GM23338 (cell line): ENCODE data around the gene CHRNA5. TPM values are rescaled to one million over a fixed set of nuclear protein-coding genes. Genes with fewer than 3 reads are reported as not detected.
A peak's percentile ranks its signal among the peaks of the same experiment; 100 is the strongest.

Source experiments
- ATAC-seq: fragments of 200-7000 bp; cut with Tn5 transposase; 3 replicates; pipeline ENCODE4 v1.9.1; 2020
- DNase-seq: peaks from one replicate; pipeline ENCODE4 v3.0.0-alpha.2; 2015; ENCODE audit warnings: low spot score
- H2AFZ ChIP-seq: fragments of 200-600 bp; sonication (generic); 2 replicates; pipeline ENCODE4 v1.8.0; 2016; ENCODE audit warnings: antibody characterized with exemption, mild to moderate bottlenecking, moderate library complexity
- H3F3A ChIP-seq: fragments of 200-600 bp; sonication (generic); replicated peaks from 2 replicates; pipeline ENCODE4 v1.8.0; 2017; ENCODE audit warnings: antibody characterized with exemption, mixed run types, low read depth
- H3K27ac ChIP-seq: fragments of 200-600 bp; sonication (generic); 2 replicates; pipeline ENCODE4 v1.6.1; 2016; ENCODE audit warnings: low read depth
- H3K27me3 ChIP-seq: fragments of 200-600 bp; sonication (generic); 2 replicates; pipeline ENCODE4 v1.8.0; 2016; ENCODE audit warnings: mild to moderate bottlenecking, mixed run types, moderate library complexity; ENCODE audit not compliant: insufficient read depth
- H3K36me3 ChIP-seq: fragments of 200-600 bp; sonication (generic); 2 replicates; pipeline ENCODE4 v1.8.0; 2016; ENCODE audit warnings: mild to moderate bottlenecking; ENCODE audit not compliant: insufficient read depth
- H3K4me1 ChIP-seq: fragments of 200-600 bp; sonication (generic); 2 replicates; pipeline ENCODE4 v1.8.0; 2016; ENCODE audit warnings: mild to moderate bottlenecking, moderate library complexity; ENCODE audit not compliant: insufficient read depth
- H3K4me2 ChIP-seq: fragments of 200-600 bp; sonication (generic); 2 replicates; pipeline ENCODE4 v1.7.1; 2017; ENCODE audit warnings: mixed run types
- H3K4me3 ChIP-seq: fragments of 200-600 bp; sonication (generic); 2 replicates; pipeline ENCODE4 v1.6.1; 2016; ENCODE audit warnings: mixed run types
- H3K79me2 ChIP-seq: fragments of 200-600 bp; sonication (generic); replicated peaks from 2 replicates; pipeline ENCODE4 v1.8.0; 2017; ENCODE audit warnings: mild to moderate bottlenecking; ENCODE audit not compliant: insufficient read depth
- H3K9me2 ChIP-seq: fragments of 200-600 bp; sonication (generic); 2 replicates; pipeline ENCODE4 v1.8.0; 2017; ENCODE audit not compliant: insufficient read depth
- H4K20me1 ChIP-seq: fragments of 200-600 bp; sonication (generic); replicated peaks from 2 replicates; pipeline ENCODE4 v1.8.0; 2017; ENCODE audit warnings: mild to moderate bottlenecking; ENCODE audit not compliant: insufficient read depth
- H3K27ac Mint-ChIP-seq: 2 replicates; pipeline ENCODE4 v1.8.0; 2020; ENCODE audit warnings: inconsistent platforms, mild to moderate bottlenecking, moderate library complexity, mixed read lengths
- H3K27me3 Mint-ChIP-seq: 3 replicates; pipeline ENCODE4 v1.8.0; 2022; ENCODE audit warnings: low read depth, mild to moderate bottlenecking, moderate library complexity, mixed read lengths, inconsistent platforms; ENCODE audit not compliant: insufficient read depth, poor library complexity
- H3K36me3 Mint-ChIP-seq: 3 replicates; pipeline ENCODE4 v1.8.0; 2021; ENCODE audit warnings: low read depth, mild to moderate bottlenecking, inconsistent platforms, moderate library complexity, mixed read lengths
- H3K4me1 Mint-ChIP-seq: 3 replicates; pipeline ENCODE4 v1.8.0; 2020; ENCODE audit warnings: mild to moderate bottlenecking, inconsistent platforms, mixed read lengths
- H3K4me3 Mint-ChIP-seq: 3 replicates; pipeline ENCODE4 v1.8.0; 2021; ENCODE audit warnings: moderate library complexity, mild to moderate bottlenecking, inconsistent platforms, mixed read lengths
- H3K9me3 Mint-ChIP-seq: 3 replicates; pipeline ENCODE4 v1.8.0; 2020; ENCODE audit warnings: moderate library complexity, mild to moderate bottlenecking, inconsistent platforms, mixed read lengths
- CREB1 ChIP-seq: fragments of 250-450 bp; sonication (Bioruptor Pico); IDR thresholded peaks from 2 replicates; pipeline ENCODE4 v1.5.0; 2020; ENCODE audit warnings: low read depth, mild to moderate bottlenecking, moderate library complexity
- EZH2 ChIP-seq: fragments of 200-600 bp; sonication (generic); IDR thresholded peaks from one replicate; pipeline ENCODE4 v1.8.0; 2017; ENCODE audit warnings: antibody characterized with exemption, mild to moderate bottlenecking, low read depth; ENCODE audit not compliant: unreplicated experiment
- EZH2phosphoT487 ChIP-seq: fragments of 200-600 bp; sonication (generic); IDR thresholded peaks from one replicate; pipeline ENCODE4 v1.8.1; 2018; ENCODE audit warnings: antibody characterized with exemption; ENCODE audit not compliant: unreplicated experiment
- JUNB ChIP-seq: IDR thresholded peaks from one replicate; pipeline ENCODE4 v1.6.1; 2016; ENCODE audit warnings: antibody characterized with exemption; ENCODE audit not compliant: unreplicated experiment
- NANOG ChIP-seq: IDR thresholded peaks from 2 replicates; pipeline ENCODE4 v1.6.1; 2016; ENCODE audit warnings: antibody characterized with exemption, borderline replicate concordance
- POLR2AphosphoS5 ChIP-seq: IDR thresholded peaks from 2 replicates; pipeline ENCODE4 v1.6.1; 2016; ENCODE audit warnings: antibody characterized with exemption, low read depth
- STAT1 ChIP-seq: IDR thresholded peaks from one replicate; pipeline ENCODE4 v1.6.1; 2016; ENCODE audit warnings: antibody characterized with exemption; ENCODE audit not compliant: unreplicated experiment
- ZNF114 ChIP-seq: fragments of 250-450 bp; sonication (Bioruptor Pico); IDR thresholded peaks from 2 replicates; pipeline ENCODE4 v1.5.0; 2020; ENCODE audit warnings: mild to moderate bottlenecking, moderate library complexity
- ZNF331 ChIP-seq: fragments of 250-450 bp; sonication (Bioruptor Pico); IDR thresholded peaks from 2 replicates; pipeline ENCODE4 v1.5.0; 2020; ENCODE audit warnings: low read depth, mild to moderate bottlenecking, moderate library complexity
- polyA plus RNA-seq: library from polyadenylated mRNA; unstranded; fragments of >200 nt; fragmentation: Nextera tagmentation; extraction: Ambion mirVana; gene quantifications from 2 replicates; pipeline ENCODE4 v1.2.1, GENCODE V29; 2016
- total RNA-seq: library from RNA; depleted of rRNA; stranded (reverse); fragments of >200 nt; shearing (Covaris generic); gene quantifications from 2 replicates; pipeline ENCODE4 v1.2.3, GENCODE V29; 2014
- TF ChIP-seq, protein P1 (sequence below): fragments of 250-450 bp; sonication (Bioruptor Pico); IDR thresholded peaks from 2 replicates; pipeline ENCODE4 v1.5.0; 2020; ENCODE audit warnings: mild to moderate bottlenecking, moderate library complexity
- TF ChIP-seq, protein P2 (sequence below), 2 experiments: fragments of 200-600 bp in 1 of 2; sonication (generic) in 1 of 2; conservative IDR thresholded peaks; 2 replicates each; pipeline versions ENCODE4 v1.5.1 to v1.6.1; 2016 to 2017; ENCODE audit warnings: antibody characterized with exemption in 2 of 2, low read depth in 2 of 2, mild to moderate bottlenecking in 2 of 2, moderate library complexity in 1 of 2
- TF ChIP-seq, protein P3 (sequence below): IDR thresholded peaks from 2 replicates; pipeline ENCODE4 v1.6.1; 2016; ENCODE audit warnings: antibody characterized with exemption
- TF ChIP-seq, protein P4 (sequence below): IDR thresholded peaks from one replicate; pipeline ENCODE4 v1.6.1; 2018; ENCODE audit warnings: antibody characterized with exemption; ENCODE audit not compliant: unreplicated experiment

The CHRNA5 gene
- total and polyA plus RNA-seq, 2 experiments from 2014 or later, result 19.6 to 23.3 TPM

DNA sequence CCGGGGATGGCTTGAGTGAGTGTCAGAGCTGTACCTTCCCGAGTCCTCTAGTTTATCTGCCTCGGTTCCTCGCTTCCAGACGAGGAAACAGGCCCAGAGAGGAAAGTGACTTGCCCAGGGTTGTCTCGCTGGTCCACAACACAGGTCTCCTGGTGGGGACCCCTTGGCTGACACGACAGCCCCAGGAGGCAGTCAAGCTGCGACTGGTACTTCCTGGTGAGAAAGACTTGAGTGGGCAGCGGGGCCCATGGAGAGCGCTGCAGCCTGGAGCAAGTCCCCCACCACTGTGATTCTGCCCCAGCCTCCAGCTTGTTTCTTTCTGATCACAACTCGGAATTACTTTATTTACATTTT lies 600 bp upstream of the CHRNA5 start:
- Histone ChIP-seq H2AFZ (peak overlapping the region; percentile 82; the same call in 1 of the 2 replicates), H3K27me3 (no peaks in the 10 kb centered on the region), H3K4me2 (peak overlapping the region; percentile 72), H3K27ac (no peak overlapping the region), H3K79me2 (peaks cover 34% of the 10 kb centered on the region), H3K4me1 (peaks cover 8% of the 10 kb centered on the region; the same call in 1 of the 2 replicates), H3K36me3 (no peaks in the 10 kb centered on the region), H3K9me2 (no peaks in the 10 kb centered on the region), H4K20me1 (no peaks in the 10 kb centered on the region; the same call in none of the 2 replicates), H3K4me3 (peak overlapping the region; percentile 62), H3F3A (peaks cover 7% of the 10 kb centered on the region; the same call in 1 of the 2 replicates)
- Mint-ChIP-seq H3K9me3 (no peaks in the 10 kb centered on the region), H3K36me3 (no peaks in the 10 kb centered on the region; the same call in 2 of the 3 replicates), H3K27ac (no peak overlapping the region), H3K4me1 (peaks cover 27% of the 10 kb centered on the region), H3K27me3 (peaks cover 5% of the 10 kb centered on the region), H3K4me3 (peak overlapping the region; percentile 91)
- no peak for DNase-seq
- no peak; the same call in 2 of the 3 replicates for ATAC-seq
- TF ChIP-seq NANOG (no peak), ZNF114 (no peak), EZH2 (no peak), CREB1 (no peak), EZH2phosphoT487 (no peak), ZNF331 (no peak), POLR2AphosphoS5 (no peak), STAT1 (no peak), JUNB (no peak)
- TF ChIP-seq, protein P1, sequence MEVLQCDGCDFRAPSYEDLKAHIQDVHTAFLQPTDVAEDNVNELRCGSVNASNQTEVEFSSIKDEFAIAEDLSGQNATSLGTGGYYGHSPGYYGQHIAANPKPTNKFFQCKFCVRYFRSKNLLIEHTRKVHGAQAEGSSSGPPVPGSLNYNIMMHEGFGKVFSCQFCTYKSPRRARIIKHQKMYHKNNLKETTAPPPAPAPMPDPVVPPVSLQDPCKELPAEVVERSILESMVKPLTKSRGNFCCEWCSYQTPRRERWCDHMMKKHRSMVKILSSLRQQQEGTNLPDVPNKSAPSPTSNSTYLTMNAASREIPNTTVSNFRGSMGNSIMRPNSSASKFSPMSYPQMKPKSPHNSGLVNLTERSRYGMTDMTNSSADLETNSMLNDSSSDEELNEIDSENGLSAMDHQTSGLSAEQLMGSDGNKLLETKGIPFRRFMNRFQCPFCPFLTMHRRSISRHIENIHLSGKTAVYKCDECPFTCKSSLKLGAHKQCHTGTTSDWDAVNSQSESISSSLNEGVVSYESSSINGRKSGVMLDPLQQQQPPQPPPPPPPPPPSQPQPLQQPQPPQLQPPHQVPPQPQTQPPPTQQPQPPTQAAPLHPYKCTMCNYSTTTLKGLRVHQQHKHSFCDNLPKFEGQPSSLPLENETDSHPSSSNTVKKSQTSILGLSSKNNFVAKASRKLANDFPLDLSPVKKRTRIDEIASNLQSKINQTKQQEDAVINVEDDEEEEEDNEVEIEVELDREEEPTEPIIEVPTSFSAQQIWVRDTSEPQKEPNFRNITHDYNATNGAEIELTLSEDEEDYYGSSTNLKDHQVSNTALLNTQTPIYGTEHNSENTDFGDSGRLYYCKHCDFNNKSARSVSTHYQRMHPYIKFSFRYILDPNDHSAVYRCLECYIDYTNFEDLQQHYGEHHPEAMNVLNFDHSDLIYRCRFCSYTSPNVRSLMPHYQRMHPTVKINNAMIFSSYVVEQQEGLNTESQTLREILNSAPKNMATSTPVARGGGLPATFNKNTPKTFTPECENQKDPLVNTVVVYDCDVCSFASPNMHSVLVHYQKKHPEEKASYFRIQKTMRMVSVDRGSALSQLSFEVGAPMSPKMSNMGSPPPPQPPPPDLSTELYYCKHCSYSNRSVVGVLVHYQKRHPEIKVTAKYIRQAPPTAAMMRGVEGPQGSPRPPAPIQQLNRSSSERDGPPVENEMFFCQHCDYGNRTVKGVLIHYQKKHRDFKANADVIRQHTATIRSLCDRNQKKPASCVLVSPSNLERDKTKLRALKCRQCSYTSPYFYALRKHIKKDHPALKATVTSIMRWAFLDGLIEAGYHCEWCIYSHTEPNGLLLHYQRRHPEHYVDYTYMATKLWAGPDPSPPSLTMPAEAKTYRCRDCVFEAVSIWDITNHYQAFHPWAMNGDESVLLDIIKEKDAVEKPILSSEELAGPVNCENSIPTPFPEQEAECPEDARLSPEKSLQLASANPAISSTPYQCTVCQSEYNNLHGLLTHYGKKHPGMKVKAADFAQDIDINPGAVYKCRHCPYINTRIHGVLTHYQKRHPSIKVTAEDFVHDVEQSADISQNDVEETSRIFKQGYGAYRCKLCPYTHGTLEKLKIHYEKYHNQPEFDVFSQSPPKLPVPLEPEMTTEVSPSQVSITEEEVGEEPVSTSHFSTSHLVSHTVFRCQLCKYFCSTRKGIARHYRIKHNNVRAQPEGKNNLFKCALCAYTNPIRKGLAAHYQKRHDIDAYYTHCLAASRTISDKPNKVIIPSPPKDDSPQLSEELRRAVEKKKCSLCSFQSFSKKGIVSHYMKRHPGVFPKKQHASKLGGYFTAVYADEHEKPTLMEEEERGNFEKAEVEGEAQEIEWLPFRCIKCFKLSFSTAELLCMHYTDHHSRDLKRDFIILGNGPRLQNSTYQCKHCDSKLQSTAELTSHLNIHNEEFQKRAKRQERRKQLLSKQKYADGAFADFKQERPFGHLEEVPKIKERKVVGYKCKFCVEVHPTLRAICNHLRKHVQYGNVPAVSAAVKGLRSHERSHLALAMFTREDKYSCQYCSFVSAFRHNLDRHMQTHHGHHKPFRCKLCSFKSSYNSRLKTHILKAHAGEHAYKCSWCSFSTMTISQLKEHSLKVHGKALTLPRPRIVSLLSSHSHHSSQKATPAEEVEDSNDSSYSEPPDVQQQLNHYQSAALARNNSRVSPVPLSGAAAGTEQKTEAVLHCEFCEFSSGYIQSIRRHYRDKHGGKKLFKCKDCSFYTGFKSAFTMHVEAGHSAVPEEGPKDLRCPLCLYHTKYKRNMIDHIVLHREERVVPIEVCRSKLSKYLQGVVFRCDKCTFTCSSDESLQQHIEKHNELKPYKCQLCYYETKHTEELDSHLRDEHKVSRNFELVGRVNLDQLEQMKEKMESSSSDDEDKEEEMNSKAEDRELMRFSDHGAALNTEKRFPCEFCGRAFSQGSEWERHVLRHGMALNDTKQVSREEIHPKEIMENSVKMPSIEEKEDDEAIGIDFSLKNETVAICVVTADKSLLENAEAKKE (CRISPR knock-in tag), result no peak
- TF ChIP-seq, protein P2, sequence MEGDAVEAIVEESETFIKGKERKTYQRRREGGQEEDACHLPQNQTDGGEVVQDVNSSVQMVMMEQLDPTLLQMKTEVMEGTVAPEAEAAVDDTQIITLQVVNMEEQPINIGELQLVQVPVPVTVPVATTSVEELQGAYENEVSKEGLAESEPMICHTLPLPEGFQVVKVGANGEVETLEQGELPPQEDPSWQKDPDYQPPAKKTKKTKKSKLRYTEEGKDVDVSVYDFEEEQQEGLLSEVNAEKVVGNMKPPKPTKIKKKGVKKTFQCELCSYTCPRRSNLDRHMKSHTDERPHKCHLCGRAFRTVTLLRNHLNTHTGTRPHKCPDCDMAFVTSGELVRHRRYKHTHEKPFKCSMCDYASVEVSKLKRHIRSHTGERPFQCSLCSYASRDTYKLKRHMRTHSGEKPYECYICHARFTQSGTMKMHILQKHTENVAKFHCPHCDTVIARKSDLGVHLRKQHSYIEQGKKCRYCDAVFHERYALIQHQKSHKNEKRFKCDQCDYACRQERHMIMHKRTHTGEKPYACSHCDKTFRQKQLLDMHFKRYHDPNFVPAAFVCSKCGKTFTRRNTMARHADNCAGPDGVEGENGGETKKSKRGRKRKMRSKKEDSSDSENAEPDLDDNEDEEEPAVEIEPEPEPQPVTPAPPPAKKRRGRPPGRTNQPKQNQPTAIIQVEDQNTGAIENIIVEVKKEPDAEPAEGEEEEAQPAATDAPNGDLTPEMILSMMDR (conservative IDR thresholded peaks at IDR 0.05; ENCODE audit: low read depth in 2 of 2), result no peak
- TF ChIP-seq, protein P3, sequence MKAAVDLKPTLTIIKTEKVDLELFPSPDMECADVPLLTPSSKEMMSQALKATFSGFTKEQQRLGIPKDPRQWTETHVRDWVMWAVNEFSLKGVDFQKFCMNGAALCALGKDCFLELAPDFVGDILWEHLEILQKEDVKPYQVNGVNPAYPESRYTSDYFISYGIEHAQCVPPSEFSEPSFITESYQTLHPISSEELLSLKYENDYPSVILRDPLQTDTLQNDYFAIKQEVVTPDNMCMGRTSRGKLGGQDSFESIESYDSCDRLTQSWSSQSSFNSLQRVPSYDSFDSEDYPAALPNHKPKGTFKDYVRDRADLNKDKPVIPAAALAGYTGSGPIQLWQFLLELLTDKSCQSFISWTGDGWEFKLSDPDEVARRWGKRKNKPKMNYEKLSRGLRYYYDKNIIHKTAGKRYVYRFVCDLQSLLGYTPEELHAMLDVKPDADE, result no peak
- TF ChIP-seq, protein P4, sequence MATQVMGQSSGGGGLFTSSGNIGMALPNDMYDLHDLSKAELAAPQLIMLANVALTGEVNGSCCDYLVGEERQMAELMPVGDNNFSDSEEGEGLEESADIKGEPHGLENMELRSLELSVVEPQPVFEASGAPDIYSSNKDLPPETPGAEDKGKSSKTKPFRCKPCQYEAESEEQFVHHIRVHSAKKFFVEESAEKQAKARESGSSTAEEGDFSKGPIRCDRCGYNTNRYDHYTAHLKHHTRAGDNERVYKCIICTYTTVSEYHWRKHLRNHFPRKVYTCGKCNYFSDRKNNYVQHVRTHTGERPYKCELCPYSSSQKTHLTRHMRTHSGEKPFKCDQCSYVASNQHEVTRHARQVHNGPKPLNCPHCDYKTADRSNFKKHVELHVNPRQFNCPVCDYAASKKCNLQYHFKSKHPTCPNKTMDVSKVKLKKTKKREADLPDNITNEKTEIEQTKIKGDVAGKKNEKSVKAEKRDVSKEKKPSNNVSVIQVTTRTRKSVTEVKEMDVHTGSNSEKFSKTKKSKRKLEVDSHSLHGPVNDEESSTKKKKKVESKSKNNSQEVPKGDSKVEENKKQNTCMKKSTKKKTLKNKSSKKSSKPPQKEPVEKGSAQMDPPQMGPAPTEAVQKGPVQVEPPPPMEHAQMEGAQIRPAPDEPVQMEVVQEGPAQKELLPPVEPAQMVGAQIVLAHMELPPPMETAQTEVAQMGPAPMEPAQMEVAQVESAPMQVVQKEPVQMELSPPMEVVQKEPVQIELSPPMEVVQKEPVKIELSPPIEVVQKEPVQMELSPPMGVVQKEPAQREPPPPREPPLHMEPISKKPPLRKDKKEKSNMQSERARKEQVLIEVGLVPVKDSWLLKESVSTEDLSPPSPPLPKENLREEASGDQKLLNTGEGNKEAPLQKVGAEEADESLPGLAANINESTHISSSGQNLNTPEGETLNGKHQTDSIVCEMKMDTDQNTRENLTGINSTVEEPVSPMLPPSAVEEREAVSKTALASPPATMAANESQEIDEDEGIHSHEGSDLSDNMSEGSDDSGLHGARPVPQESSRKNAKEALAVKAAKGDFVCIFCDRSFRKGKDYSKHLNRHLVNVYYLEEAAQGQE, result no peak
